Endothelial cell (in vitro differentiated cells): ENCODE results near the gene SMIM41. TPM values are rescaled to one million over a fixed set of nuclear protein-coding genes. Genes with fewer than 3 reads are reported as not detected.

Source experiments
- DNase-seq: peaks from one replicate; pipeline ENCODE4 v3.0.0; 2021; ENCODE audit warnings: low spot score
- H3K27ac Mint-ChIP-seq: one replicate; pipeline ENCODE4 v1.8.0; 2021; ENCODE audit warnings: mixed read lengths, inconsistent platforms; ENCODE audit not compliant: unreplicated experiment
- H3K27me3 Mint-ChIP-seq: one replicate; pipeline ENCODE4 v1.8.0; 2021; ENCODE audit warnings: mild to moderate bottlenecking, moderate library complexity, mixed read lengths, inconsistent platforms; ENCODE audit not compliant: unreplicated experiment
- H3K36me3 Mint-ChIP-seq: one replicate; pipeline ENCODE4 v1.8.0; 2021; ENCODE audit warnings: mild to moderate bottlenecking, low read depth, mixed read lengths, inconsistent platforms; ENCODE audit not compliant: unreplicated experiment
- H3K4me1 Mint-ChIP-seq: one replicate; pipeline ENCODE4 v1.8.0; 2021; ENCODE audit warnings: mild to moderate bottlenecking, mixed read lengths, inconsistent platforms; ENCODE audit not compliant: unreplicated experiment
- H3K4me3 Mint-ChIP-seq: one replicate; pipeline ENCODE4 v1.8.0; 2021; ENCODE audit warnings: mild to moderate bottlenecking, mixed read lengths, inconsistent platforms; ENCODE audit not compliant: unreplicated experiment
- H3K9me3 Mint-ChIP-seq: one replicate; pipeline ENCODE4 v1.8.0; 2021; ENCODE audit warnings: mixed read lengths, inconsistent platforms; ENCODE audit not compliant: unreplicated experiment
- CTCF ChIP-seq: fragments of 200-600 bp; sonication (generic); IDR thresholded peaks from one replicate; pipeline ENCODE4 v1.5.0; 2021; ENCODE audit warnings: antibody characterized with exemption; ENCODE audit not compliant: unreplicated experiment
- total RNA-seq: library from RNA; stranded (reverse); fragmentation: NEBNext Ultra II Directional; extraction: Animal tissue kit (Norgen Biotek cat#: 25700); gene quantifications from one replicate; pipeline ENCODE4 v1.2.1, GENCODE V29; 2021; ENCODE audit not compliant: unreplicated experiment

Gene SMIM41
- total RNA-seq, 1 donor from 2014 or later = not detected

GRCh38 chr12:52057638-52058576 lies 21.6 kb upstream of the SMIM41 start:
- Mint-ChIP-seq H3K36me3 (no peaks in the 10 kb centered on the region), H3K27ac (no peak overlapping the region)

DNA sequence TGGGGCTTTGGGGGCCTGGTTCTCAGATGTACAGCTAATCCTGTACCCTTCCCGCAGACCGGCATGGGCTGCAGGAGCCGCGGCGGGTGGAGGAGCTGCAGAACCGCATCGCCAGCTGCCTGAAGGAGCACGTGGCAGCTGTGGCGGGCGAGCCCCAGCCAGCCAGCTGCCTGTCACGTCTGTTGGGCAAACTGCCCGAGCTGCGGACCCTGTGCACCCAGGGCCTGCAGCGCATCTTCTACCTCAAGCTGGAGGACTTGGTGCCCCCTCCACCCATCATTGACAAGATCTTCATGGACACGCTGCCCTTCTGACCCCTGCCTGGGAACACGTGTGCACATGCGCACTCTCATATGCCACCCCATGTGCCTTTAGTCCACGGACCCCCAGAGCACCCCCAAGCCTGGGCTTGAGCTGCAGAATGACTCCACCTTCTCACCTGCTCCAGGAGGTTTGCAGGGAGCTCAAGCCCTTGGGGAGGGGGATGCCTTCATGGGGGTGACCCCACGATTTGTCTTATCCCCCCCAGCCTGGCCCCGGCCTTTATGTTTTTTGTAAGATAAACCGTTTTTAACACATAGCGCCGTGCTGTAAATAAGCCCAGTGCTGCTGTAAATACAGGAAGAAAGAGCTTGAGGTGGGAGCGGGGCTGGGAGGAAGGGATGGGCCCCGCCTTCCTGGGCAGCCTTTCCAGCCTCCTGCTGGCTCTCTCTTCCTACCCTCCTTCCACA lies 20.7 kb upstream of the SMIM41 start:
- no peak for TF ChIP-seq CTCF
- Mint-ChIP-seq H3K36me3 (no peaks in the 10 kb centered on the region), H3K4me3 (no peak overlapping the region), H3K9me3 (no peaks in the 10 kb centered on the region), H3K4me1 (peaks cover 3% of the 10 kb centered on the region), H3K27me3 (peaks cover 3% of the 10 kb centered on the region), H3K27ac (no peak overlapping the region)
- no peak for DNase-seq

More at GRCh38 chr12:52057638-52058576, 21.6 kb upstream of the SMIM41 start:
- Mint-ChIP-seq H3K9me3 (no peaks in the 10 kb centered on the region), H3K27me3 (no peaks in the 10 kb centered on the region), H3K4me3 (no peak overlapping the region), H3K4me1 (peaks cover 3% of the 10 kb centered on the region)
- TF ChIP-seq CTCF = no peak
- no peak for DNase-seq

DNA sequence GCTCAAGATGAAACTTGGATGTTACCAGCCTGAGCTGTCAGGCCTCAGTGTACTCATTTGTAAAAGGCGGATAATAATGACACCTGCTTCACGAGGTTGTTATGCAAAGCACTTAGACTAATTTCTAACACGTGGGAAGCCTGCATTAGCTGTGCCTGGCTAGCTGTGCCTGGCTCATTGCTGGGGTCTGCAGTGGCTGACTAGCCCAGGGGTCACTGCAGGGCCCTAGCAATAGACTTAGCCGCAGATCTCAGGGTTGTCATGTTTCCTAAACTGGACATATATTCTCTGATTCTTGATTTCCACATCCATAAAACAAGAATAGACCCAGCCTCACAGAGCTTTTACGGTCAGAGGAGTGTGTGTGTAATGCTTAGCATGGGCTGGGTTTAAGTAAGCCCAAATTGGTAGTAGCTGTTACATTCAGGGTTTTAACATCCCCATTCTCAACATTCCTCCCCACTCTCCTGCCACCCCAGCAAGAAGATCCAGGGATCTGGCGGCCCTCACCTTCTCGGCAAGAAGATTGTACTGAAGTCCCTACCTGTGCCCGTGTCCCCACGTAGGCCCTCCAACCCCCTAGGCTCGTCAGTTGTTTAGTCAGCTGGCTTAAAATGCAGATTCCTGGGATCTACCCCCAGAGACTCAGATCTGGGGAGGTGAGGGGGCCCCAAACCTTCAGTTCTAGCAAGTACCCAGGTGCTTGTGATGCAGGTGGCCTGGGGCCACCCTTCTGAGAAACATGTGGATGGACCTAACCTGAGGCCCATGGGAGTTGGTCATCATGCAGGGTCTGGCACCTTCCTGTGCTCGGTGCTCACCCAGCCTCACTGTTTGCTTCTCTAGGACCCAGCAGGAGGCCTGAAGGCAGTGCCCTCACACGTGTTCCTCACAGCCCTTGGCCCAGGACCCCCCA lies 19.7 kb upstream of the SMIM41 start:
- Mint-ChIP-seq H3K9me3 (no peaks in the 10 kb centered on the region), H3K27me3 (peaks cover 3% of the 10 kb centered on the region), H3K36me3 (no peaks in the 10 kb centered on the region), H3K4me1 (peaks cover 3% of the 10 kb centered on the region), H3K4me3 (no peak overlapping the region), H3K27ac (no peak overlapping the region)
- TF ChIP-seq CTCF = no peak
- DNase-seq = no peak

DNA sequence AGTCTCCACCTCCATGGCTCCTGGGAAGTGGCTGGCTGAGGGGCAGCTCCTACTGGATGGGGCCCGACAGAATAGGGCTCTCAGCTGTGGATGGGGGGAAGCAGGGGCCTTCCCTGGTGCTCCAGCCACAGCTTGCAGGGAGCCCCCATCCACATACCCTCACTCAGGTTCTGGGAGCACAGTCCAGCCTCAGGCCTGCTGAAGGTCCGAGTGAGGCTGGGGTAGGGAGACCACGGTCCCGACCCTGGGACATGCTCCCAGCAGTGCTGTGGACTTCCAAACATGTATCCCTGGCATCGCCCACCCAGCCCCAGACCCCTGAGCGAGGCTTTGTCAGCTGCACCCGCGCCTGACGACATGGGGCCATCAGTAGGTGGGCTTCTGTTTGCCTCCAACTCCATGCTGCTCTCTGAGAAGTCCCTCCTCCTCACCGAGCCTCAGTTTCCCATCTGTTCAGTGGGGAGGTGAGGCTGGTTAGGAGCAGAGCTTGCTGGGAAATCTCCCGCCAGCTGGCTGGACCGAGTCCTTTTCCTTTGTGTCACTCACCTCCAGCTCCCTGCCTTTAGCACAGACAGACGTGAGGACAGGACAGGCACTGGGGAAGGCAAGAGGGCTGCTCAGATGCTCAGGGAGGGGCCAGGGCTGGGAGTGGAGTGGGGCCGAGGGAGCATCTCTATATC lies 18.9 kb upstream of the SMIM41 start:
- Mint-ChIP-seq H3K4me3 (no peak overlapping the region), H3K9me3 (no peaks in the 10 kb centered on the region), H3K36me3 (no peaks in the 10 kb centered on the region), H3K27ac (no peak overlapping the region), H3K27me3 (peaks cover 3% of the 10 kb centered on the region), H3K4me1 (peaks cover 3% of the 10 kb centered on the region)
- TF ChIP-seq CTCF = no peak
- DNase-seq = no peak
